PC-9 (cell line): ENCODE data around the gene CNIH2.

Experiments used
- EZH2 ChIP-seq: fragments of 200-600 bp; sonication (generic); IDR thresholded peaks from 2 replicates; pipeline ENCODE4 v1.8.0; 2017; ENCODE audit warnings: antibody characterized with exemption, low read depth
- TF ChIP-seq, protein P1 (sequence below): fragments of 200-600 bp; sonication (generic); conservative IDR thresholded peaks from 2 replicates; pipeline ENCODE4 v1.6.1; 2017; ENCODE audit warnings: mixed run types, antibody characterized with exemption, mild to moderate bottlenecking, moderate library complexity

DNA sequence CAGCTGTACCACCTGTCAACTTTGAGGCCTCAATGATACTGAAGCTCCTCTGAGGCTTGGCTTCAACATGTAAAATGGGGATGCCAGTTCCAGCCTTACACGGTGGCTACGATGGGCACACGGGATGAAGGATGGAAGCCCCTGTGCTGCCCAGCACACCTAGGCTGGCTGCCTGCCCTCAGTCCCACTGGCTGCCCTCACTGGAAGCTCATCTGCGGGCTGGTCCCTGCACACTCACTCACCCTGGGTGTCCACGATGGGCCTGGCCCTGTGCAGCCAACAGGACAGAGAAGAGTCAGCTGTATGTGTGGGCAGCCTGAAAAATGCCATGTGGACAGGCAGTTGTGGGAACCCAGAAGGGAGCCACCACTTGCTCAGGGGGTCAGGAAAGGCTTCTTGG, 8.7 kb downstream of the CNIH2 start:
- TF ChIP-seq, protein P1, sequence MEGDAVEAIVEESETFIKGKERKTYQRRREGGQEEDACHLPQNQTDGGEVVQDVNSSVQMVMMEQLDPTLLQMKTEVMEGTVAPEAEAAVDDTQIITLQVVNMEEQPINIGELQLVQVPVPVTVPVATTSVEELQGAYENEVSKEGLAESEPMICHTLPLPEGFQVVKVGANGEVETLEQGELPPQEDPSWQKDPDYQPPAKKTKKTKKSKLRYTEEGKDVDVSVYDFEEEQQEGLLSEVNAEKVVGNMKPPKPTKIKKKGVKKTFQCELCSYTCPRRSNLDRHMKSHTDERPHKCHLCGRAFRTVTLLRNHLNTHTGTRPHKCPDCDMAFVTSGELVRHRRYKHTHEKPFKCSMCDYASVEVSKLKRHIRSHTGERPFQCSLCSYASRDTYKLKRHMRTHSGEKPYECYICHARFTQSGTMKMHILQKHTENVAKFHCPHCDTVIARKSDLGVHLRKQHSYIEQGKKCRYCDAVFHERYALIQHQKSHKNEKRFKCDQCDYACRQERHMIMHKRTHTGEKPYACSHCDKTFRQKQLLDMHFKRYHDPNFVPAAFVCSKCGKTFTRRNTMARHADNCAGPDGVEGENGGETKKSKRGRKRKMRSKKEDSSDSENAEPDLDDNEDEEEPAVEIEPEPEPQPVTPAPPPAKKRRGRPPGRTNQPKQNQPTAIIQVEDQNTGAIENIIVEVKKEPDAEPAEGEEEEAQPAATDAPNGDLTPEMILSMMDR: no peak
- TF ChIP-seq EZH2: no peak
